RCC 7860 (cell line): ENCODE measurements around the gene ADAP1.
A peak's percentile ranks its signal among the peaks of the same experiment; 100 is the strongest.
"Not testable (repeated sequence)": the region's sequence is repeated elsewhere in the genome, so short reads cannot be mapped to it uniquely, and the experiment has no call there.

Source experiments
- DNase-seq: peaks from one replicate; pipeline ENCODE4 v3.0.0-alpha.2; 2015; ENCODE audit warnings: low spot score
- FAIRE-seq: peaks from 2 replicates; lab custom pipeline; 2012; peaks lifted over from hg19 to GRCh38; lab: Jason Lieb, UNC

The ADAP1 gene

DNA sequence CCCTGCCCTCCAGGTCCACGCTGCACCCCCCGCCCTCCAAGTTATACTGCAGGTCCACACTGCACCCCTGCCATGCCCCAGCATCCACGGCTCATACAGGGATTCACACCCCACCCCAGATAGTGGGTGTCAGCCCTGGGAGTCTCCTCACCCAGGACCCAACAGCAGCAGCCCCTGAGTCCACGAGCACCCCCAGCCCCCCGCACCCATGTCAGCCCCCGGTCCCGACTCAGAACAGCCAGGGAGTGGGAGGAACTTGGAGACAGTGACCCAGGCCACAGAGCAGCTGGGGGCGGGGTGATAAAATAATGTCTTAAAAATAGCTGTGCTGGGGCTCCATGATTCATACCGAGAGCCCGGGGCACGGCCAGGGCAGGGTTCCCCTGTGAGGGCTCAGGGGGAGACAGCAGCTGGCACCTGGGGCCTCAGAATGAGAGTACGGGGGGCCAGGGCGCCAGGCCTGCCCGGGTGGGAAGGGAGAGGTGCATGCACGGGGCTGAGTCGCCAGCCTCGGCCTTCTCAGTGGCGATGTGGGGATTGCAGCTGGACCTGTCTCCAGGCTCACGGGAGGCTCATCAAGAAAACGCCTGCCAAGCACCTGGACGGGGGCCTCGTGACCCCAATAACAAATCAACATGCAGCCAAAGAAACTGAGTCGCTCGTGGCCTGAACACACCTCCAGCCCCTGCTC, 29.8 kb downstream of the ADAP1 start:
- no peak for DNase-seq
- no peak for FAIRE-seq

DNA sequence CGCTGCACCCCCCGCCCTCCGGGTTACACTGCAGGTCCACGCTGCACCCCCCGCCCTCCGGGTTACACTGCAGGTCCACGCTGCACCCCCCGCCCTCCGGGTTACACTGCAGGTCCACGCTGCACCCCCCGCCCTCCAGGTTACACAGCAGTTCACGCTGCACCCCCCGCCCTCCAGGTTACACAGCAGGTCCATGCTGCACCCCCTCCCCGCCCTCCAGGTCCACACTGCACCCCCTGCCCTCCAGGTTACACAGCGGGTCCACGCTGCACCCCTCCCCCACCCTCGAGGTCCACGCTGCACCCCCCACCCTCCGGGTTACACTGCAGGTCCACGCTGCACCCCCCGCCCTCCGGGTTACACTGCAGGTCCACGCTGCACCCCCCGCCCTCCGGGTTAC, 30.4 kb downstream of the ADAP1 start:
- DNase-seq, FAIRE-seq: not testable (repeated sequence)

DNA sequence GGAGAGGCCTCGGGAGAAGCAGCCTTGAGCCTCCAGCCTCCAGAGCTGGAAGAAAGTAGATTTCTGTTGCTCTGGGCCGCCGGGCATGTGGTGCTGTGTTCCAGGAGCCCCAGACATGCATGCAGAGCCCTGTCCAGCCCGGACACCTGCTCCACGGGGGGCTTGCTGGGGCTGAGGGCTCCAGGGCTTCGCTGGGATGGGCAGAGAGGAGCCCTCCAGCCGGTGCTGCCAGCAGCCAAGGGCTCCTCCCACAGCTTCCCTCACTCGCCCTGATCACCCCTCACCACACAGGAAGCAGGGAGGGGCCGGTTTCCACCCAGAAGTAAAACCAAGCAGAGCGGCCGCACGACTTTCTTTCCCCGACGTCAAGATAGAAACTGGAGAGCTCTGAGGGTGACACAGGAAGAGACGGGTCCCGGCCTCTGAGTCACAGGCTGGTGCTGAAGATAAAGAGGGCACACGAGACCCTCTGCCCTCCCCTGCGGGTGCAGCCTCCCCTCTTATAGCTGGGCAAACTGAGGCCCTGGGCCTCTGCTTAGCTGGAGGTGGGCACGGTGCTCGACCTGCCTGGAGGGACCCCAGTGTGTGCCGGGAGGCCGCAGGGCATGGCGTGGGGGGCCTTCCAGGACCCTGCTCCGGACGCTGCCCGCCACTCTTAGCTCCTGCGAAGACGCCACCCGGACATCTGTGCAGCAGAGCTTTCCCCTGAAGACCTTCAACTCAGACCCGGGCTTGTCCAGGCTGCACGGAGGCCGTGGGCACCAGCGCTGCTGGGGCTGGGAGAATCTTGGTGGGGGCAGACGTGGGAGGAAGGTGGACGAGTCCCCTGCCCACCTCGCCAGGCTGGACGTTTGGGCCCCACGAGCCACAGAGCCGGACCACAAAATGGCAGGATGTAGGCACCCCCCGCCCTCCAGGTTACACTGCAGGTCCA, 31.1 kb downstream of the ADAP1 start:
- DNase-seq, result peak; percentile 28

DNA sequence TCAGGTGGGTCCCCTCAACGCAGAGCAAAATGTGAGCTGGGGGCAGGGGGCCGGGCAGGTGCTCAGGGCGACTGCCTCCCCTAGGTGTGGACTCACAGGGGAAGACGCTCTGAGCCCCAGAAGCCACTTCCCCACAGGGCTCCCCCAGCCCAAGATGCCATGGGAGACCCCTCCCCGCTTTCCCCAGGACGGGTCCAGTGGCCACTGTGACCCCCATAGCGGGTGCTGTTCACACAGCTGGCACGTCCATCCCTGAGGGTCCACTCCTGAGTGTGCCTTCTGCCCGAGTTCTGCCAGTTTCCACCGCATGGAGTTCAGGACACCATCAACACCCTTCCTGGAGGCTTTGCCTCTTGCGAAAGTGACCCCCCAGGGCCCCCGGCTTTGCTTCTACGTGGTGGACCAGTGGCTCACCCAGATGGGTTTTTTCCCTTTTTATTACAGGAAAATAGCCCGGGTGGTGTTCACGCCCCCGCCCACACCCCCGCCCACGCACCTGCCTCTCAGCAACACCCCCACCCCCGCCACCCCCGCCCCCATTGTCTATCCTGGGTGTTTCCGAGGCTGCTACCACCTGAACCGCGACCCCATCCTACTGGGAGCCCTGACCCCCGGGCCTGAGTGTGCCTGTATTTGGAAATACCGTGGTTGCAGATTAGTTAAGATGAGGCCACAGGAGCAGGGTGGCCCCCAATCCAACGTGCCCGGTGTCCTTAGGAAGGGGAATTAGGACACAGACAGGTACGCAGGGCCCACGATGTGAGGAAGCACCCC, 32.0 kb downstream of the ADAP1 start:
- DNase-seq (no peak), FAIRE-seq (no peak)

More for the DNA sequence above, 31.1 kb downstream of the ADAP1 start:
- no peak for FAIRE-seq

DNA sequence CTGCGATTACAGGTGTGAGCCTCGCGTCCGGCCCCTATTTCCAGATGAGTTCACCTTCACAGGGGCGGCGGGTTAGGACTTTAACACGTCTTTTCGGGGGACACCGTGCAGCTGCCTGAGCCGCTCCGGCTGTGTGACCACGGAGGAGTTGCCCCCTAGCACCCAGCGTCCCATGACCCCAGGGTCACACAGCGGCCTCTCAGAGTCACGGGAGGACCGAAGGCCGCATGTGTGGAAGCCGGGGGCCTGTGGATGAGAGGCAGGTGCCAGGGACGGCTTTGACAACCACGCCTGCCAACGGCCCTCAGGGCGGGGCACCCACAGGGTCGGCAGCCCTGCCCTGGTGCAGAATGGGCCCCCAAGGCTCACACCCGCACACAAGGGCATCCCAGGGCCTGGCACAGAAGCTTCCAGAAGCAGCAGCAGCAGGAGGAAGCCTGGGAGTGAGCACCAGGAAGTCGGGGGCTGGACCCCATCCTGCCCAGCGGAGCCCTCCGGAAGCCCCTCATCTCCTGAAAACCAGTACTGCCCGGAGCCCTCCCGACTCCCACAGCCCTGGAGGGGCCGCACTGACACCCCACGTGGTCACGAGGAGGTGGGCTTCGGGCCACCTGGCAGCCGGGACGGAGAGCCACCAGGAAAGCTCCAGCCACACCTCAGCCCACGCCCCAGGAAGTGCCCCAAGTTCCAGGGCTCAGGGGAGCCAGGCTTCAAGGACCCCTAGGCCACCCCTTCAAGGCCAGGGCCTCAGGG, 32.7 kb downstream of the ADAP1 start:
- DNase-seq (no peak), FAIRE-seq (no peak)

DNA sequence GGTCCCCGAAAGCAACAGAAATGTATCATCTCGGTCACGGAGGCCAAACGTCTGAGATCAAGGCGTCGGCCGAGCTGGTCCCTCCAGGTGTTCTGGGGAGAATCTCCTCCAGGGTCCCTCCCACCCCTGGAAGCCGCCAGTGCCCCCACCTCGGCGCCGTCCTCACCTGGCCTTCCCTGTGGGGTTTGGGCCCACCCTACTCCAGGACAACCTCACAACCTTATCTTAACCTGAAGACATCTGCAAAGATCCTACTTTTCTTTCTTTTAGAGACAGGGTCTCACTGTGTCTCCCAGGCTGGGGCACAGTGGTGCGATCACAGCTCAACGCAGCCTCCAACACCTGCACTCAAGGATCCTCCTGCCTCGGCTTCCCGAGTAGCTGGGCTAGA, 33.4 kb downstream of the ADAP1 start:
- no peak for DNase-seq
- no peak for FAIRE-seq

DNA sequence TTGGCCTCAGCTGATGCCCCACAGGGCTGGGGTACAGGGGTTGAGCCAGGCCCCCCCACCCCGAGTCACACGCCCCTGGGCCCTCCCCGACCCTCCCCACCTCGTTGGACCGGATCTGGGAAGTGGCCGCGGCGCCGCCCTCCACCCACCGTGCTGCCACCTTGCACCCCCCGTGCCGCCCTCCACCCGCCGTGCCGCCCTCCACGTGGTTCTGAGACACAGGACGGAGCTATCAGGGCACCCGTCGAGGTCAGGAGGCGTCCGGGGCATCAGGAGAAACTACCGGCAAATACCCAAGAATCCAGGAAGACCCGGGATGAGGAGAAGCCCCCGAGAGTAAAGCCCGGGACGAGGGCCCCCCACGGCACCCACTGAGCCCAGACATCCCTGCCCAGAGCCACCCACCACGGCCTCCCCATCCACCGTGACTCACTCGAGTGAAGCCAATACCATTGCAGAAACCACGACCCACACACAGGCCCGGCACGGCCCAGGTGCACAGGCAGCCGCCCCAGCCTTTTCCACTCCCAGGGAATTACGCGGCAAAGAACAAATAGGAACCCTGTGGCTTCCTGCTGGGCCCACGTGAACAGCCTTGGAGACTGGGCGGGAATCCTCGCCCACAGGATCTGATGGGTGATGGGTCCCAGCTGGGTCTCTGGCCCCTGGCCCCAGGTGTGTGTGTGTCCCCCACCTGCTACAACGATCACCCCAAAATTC, 34.0 kb downstream of the ADAP1 start:
- no peak for FAIRE-seq
- no peak for DNase-seq

DNA sequence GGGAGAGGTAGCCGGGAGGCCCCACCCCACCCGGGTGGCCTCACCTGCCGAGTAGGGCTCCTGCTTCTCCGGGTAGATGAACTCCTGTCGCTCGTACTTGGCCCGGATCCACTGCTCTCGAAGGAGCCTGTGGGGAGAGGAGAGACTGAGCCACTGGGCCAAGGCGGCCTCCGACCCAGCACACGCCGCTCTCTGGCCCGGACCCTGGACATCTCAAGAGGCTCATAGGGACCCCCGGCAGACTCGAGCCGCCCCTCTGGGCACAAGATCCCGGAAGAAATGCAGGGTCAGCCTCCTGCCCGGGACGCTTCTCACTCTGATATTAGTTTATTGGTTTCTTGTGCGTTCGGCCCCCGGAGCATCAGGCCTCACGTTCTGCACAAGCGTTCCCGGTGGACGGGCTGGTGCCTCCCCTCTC, 34.5 kb downstream of the ADAP1 start:
- FAIRE-seq (no peak), DNase-seq (no peak)

DNA sequence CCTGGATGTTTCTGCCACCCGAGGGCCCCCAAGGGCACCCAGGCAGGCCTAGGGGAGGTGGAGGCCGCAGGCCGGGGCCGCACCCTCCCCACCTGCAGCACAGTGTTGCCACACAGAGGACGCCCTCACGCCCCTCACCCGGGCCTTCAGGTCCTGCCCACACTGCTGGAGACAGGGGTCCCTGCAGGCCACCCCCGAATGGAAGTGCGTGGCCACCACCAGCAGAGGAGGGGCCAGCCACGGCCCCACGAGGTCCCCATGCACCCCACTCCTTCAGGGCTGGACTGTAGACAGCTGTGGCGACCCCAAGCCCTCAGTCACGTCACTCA, 35.4 kb downstream of the ADAP1 start:
- no peak for FAIRE-seq
- DNase-seq, result no peak

DNA sequence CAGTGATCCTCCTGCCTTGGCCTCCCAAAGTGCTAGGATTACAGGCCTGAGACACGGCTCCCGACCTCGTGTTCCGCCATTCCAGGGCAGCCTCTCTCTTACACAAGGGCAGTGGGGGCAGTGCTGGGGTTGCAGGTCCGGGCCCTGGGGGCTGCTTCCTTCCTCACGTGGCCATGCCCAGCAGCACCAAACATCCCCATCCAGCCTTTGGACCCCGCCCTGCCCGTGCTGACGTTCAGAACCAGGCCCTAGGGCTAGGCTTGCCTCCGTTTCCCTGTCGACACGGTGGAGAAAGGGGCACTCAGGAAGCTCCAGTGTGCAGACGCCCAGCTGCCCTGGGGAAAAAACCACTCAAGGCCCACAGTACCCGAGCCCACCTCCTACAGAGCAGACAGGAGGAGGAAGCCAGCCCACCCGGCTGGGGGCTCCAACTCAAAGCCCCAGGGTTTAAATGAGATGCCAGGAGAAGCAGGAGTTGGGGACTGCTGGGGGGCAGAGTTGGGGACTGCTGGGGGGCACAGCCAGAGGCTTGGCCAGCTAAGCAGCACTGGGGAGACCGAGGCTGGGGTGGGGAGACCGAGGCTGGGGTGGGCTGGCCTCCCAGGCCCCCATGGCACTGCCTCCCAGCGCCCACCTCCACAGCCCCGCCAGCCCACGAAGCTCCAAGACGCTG, 35.9 kb downstream of the ADAP1 start:
- no peak for FAIRE-seq
- DNase-seq, result no peak

DNA sequence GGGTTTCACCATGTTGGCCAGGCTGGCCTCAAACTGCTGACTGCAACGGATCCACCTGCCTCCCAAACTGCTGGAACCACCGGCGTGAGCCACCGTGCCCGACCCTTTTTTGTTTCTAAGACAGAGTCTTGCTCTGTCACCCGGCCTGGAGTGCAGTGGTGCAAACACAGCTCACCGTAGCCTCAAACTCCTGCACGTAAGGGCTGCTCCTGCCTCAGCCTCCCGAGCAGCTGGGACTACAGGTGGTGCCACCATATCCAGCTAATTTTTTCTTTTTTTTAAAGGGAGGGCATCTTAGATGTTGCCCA, 36.4 kb downstream of the ADAP1 start:
- no peak for FAIRE-seq
- DNase-seq, result no peak

DNA sequence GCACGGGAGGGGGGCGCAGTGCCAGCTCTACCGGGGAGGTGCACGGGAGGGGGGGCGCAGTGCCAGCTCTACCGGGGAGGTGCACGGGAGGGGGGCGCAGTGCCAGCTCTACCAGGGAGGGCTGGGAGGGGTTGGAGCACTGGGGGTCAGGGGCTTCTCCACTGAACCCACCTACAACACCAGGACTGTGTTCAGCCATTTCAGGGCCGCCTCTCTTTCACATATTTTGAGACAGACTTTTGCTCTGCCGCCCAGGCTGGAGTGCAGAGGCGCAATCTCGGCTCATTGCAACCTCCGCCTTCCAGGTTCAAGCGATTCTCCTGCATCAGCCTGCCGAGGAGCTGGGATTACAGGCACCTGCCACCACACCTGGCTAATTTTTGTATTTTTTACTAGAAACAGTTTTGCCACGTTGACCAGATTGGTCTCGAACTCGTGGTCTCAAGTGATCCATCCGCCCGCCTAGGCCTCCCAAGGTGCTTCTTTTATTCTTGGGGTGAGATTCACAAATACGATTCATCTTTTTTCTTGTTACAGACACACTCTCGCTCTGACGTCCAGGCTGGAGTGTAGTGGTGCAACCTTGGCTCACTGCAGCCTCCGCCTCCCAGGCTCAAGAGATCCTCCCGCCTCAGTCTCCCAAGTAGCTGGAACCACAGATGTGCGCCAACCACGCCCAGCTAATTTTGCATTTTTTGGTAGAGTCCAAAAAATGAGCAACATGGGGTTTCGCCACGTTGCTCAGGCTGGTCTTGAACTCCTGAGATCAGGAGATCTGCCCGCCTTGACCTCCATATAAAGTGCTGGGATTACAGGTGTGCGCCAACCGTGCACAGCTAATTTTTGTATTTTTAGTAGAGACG, 37.0 kb downstream of the ADAP1 start:
- no peak for DNase-seq
- FAIRE-seq, result no peak

DNA sequence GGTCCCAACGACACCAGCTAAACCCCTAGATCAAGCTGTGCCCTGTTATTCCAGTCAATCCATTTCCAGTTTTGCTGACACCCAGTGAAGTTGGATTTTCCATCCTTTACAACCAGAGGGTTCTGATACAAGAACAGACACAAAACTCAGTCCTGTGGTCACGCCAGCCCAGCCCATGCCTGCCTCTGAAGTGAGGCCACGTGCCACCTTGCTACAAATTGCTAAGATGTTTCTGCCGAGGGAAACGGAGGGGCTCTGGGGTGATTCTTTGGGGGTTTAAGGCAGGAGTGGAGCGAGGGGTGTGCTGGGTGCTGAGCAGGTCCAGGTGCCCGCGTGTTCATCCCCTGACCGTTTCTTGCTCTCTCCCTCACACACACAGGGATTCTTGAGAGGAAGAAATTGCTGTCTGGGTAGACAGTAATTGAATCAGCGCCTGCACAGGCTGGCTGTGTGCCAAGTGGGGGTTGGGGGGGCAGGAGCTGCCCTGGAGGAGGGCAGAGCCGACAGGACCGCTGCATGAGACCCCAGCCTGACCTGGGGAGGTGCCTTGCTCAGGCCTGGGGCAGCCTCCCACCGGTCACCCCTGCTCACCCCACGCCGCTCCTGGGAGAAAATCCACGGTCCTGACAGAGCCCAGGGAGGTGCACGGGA, 38.1 kb downstream of the ADAP1 start:
- no peak for DNase-seq
- FAIRE-seq, result no peak

DNA sequence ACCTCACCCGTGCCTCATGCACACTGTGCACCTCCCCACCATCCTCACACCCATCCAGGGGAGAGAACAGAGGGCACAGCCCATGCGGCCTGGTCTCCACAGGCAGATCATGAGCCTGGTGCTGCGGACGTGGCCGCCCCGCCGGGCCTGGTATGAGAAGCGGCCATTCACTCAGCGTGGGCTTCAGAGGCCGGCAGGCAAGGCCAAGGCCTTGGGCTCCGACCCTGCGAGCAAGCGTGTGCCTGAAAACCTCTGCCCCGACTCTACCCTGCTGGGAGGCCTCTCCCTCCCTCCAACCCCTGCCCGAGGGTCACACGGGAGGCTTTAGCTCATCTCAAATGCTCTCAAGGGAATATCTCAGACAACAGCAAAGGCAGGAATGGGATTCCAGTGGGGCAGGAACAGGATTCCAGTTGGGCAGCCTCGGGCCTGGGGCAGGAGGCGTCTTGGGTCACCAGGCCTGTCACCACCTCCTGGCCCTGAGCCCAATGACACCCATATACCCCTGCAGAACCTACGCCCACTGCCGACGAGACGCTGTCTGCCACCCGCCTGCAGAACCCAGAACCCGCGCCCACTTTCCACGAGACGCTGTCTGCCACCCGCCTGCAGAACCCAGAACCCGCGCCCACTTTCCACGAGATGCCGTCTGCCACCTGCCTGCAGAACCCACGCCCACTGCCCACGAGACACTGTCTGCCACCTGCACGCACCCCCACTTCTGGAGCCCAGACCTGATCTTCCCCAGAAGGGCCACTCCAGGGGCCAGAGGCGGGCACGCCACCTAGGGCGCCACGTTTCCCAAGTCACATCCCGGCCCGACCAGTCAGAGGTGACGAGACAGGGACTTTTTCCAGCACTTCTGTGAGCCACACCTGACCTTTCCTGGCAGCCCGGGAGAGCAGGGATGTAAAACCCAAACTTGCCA, 38.9 kb downstream of the ADAP1 start:
- FAIRE-seq, result no peak
- no peak for DNase-seq

DNA sequence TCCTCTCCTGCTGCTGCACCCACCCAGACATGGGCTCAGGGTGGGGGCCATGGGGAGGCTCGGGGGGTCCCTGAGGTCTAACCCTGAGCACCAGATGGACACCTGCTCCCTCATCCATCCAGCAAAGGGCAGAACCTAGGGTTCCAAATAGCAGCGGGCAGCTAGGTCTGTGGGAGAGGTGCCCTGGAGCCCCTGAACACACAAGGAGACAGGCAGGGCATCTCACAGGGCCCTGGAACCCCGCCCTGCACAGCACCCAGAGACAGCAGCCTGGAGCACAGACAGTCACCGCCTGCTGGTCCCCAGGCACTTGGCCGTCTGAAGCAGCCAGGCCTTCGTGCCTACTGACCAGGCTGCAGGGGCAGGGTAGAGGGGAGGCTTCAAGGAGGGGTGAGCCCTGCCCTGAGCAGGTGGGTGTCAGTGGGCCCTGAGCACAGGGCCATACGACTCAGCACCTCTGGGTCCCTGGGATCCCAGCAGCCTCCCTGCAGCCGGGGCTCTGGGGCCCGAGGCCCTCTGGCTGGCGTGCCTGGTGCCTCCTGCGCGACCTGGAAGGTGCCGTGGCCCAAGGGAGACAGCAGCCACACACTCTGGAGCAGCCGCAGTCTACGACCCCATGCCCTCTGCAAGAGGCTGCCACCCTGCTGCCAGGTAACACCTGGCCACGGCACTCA, 39.8 kb downstream of the ADAP1 start:
- no peak for DNase-seq
- no peak for FAIRE-seq

DNA sequence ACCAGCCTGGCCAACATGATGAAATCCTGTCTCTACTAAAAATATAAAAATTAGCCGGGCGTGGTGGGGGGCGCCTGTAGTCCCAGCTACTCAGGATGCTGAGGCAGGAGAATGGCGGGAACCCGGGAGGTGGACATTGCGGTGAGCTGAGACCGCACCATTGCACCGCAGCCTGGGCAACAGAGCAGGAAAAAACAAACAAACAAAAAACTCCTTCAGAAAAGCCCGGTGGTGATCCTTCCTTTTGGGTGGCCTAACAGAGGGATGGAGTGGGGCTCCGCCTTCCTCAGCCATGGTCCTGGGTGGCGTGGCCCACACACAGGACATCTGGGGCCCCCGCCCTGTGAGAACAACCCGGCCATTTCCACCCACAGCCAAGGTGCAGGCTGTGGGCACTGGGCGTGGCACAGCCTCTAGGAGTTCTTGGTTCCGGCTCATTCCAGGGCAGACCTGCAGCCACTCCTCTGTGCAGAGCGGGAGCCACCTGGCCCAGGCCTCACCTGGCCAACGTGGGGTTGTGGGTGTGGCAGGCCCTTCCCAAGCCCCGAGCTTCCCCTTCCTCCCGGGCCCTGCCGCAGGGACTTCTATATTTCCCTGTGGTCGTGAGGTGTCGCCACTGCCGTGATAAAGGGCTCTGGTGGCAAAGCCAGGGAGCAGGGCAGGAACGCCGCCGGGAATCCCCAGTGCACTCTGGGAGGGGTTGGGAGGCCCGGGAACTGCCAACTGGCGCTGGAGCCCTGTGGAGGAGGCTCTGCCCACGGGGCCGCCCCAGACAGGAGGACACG, 40.6 kb downstream of the ADAP1 start:
- FAIRE-seq (no peak), DNase-seq (peak; percentile 20)
